MCF 10A (cell line): ENCODE results near the gene SESN1. TPM values are rescaled to one million over a fixed set of nuclear protein-coding genes. Genes with fewer than 3 reads are reported as not detected.
"Not testable (repeated sequence)": the region's sequence is repeated elsewhere in the genome, so short reads cannot be mapped to it uniquely, and the experiment has no call there.

ENCODE experiments used
- BruUV-seq: library from RNA; stranded (reverse); fragments of 400-500 nt; replicated peaks from 2 replicates; lab custom pipeline; 2021; lab: Mats Ljungman, UMichigan
- CTCF ChIA-PET: fragments of 300-600 bp; sonication (Branson Sonifier 250); formaldehyde crosslinking; extraction: SDS; loops from one replicate; lab custom pipeline; 2021; ENCODE audit warnings: antibody characterized with exemption, inconsistent platforms; lab: Yijun Ruan, JAX
- POLR2A ChIA-PET: fragments of 300-600, 350-650 bp; sonication (Branson Sonifier 250); formaldehyde crosslinking; extraction: SDS; loops from one replicate; lab custom pipeline; 2020; ENCODE audit warnings: antibody characterized with exemption, inconsistent platforms; lab: Yijun Ruan, JAX
- DNase-seq: peaks from one replicate; pipeline ENCODE4 v3.0.0-alpha.2; 2018; ENCODE audit not compliant: unreplicated experiment
- H3K27ac Mint-ChIP-seq: one replicate; pipeline ENCODE4 v1.8.0; 2022; ENCODE audit warnings: mild to moderate bottlenecking, low read depth, mixed read lengths; ENCODE audit not compliant: unreplicated experiment
- H3K27me3 Mint-ChIP-seq: one replicate; pipeline ENCODE4 v1.8.0; 2022; ENCODE audit warnings: mixed read lengths; ENCODE audit not compliant: insufficient read depth, unreplicated experiment
- H3K36me3 Mint-ChIP-seq: one replicate; pipeline ENCODE4 v1.8.0; 2022; ENCODE audit warnings: mild to moderate bottlenecking, moderate library complexity, mixed read lengths; ENCODE audit not compliant: insufficient read depth, unreplicated experiment
- H3K4me1 Mint-ChIP-seq: one replicate; pipeline ENCODE4 v1.8.0; 2022; ENCODE audit warnings: mixed read lengths; ENCODE audit not compliant: insufficient read depth, unreplicated experiment
- H3K4me3 Mint-ChIP-seq: one replicate; pipeline ENCODE4 v1.8.0; 2022; ENCODE audit warnings: mild to moderate bottlenecking, moderate library complexity, mixed read lengths; ENCODE audit not compliant: unreplicated experiment
- H3K9me3 Mint-ChIP-seq: one replicate; pipeline ENCODE4 v1.8.0; 2022; ENCODE audit warnings: mixed read lengths; ENCODE audit not compliant: unreplicated experiment
- intact Hi-C: fragments of 100-400 bp; cut with micrococcal nuclease; formaldehyde crosslinking; loops from 2 replicates; pipeline ENCODE4 v1.14.1; 2022
- total RNA-seq: library from RNA; stranded (reverse); gene quantifications from 2 replicates; pipeline ENCODE4 v1.2.3, GENCODE V29; 2022
- TF ChIP-seq, protein P1 (sequence below): fragments of 200-600 bp; IDR thresholded peaks from one replicate; pipeline ENCODE4 v1.8.0; 2022; ENCODE audit warnings: antibody characterized with exemption, mild to moderate bottlenecking; ENCODE audit not compliant: unreplicated experiment

SESN1 gene
- total RNA-seq, 1 experiment from 2014 or later: 23.0 TPM

GRCh38 chr6:109088995-109089394, 5.7 kb downstream of the SESN1 start:
- DNase-seq: no peak
- intact Hi-C loops: no loop called here
- no peaks in the 10 kb centered on the region for H3K27me3 Mint-ChIP-seq
- BruUV-seq: no TSS peak
- no peak overlapping the region for H3K27ac Mint-ChIP-seq
- no peak overlapping the region for H3K4me3 Mint-ChIP-seq
- H3K9me3 Mint-ChIP-seq: no peaks in the 10 kb centered on the region
- TF ChIP-seq, protein P1, sequence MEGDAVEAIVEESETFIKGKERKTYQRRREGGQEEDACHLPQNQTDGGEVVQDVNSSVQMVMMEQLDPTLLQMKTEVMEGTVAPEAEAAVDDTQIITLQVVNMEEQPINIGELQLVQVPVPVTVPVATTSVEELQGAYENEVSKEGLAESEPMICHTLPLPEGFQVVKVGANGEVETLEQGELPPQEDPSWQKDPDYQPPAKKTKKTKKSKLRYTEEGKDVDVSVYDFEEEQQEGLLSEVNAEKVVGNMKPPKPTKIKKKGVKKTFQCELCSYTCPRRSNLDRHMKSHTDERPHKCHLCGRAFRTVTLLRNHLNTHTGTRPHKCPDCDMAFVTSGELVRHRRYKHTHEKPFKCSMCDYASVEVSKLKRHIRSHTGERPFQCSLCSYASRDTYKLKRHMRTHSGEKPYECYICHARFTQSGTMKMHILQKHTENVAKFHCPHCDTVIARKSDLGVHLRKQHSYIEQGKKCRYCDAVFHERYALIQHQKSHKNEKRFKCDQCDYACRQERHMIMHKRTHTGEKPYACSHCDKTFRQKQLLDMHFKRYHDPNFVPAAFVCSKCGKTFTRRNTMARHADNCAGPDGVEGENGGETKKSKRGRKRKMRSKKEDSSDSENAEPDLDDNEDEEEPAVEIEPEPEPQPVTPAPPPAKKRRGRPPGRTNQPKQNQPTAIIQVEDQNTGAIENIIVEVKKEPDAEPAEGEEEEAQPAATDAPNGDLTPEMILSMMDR: no peak
- ChIA-PET CTCF (interaction anchor here (0.6 kb wide), 1 partner anchor 251 kb away, joined by 3 read pairs; no protein-coding TSS in a partner anchor), POLR2A (interaction anchor here (0.6 to 1.3 kb wide), 2 partner anchors 17 to 531 kb away, joined by 3 read pairs; no protein-coding TSS in a partner anchor)
- H3K4me1 Mint-ChIP-seq: peaks cover 22% of the 10 kb centered on the region
- H3K36me3 Mint-ChIP-seq: no peaks in the 10 kb centered on the region

DNA sequence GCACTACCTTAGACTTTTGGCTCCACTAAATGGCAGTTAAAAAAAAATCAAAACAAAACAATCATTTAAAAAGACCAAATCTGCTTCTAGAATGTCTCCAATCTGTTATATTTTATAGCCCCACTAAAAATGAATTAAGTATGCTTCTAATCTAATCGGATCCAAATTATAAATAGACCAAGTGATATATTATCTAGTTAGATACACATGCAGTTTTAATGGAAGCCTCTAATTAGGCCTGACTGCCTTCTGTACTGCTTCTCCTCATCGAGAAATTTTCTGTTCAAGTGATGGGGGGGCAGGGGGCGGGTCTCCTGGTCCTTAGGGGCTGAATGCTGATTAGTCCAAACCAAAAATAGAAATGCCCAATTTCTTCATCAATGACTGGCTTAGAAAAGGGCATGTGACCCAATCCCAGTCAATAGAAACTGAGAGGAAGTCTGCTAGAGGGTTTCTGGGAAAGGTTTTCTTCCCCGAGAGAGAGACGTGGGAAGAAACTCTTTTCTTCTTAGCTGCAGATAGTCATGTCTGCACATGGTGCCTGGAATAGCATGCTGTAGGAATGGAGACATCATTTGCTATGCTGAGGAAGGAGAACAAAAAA, 6.9 kb downstream of the SESN1 start:
- POLR2A ChIA-PET: interaction anchor here (0.9 kb wide), 1 partner anchor 295 kb away, joined by 3 read pairs; the partner anchor contains the start of gene CD164
- Mint-ChIP-seq H3K4me1 (peaks cover 22% of the 10 kb centered on the region), H3K9me3 (no peaks in the 10 kb centered on the region), H3K36me3 (no peaks in the 10 kb centered on the region), H3K27me3 (no peaks in the 10 kb centered on the region), H3K4me3 (no peak overlapping the region), H3K27ac (no peak overlapping the region)
- DNase-seq: no peak
- intact Hi-C loops: no loop called here
- CTCF ChIA-PET: interaction anchor here (0.7 kb wide), 1 partner anchor 14 kb away, joined by 3 read pairs; no protein-coding TSS in a partner anchor
- BruUV-seq: no TSS peak
- TF ChIP-seq, protein P1: no peak

GRCh38 chr6:109084146-109084545, 10.5 kb downstream of the SESN1 start:
- H3K4me3 Mint-ChIP-seq, H3K27ac Mint-ChIP-seq, H3K27me3 Mint-ChIP-seq, H3K36me3 Mint-ChIP-seq, H3K9me3 Mint-ChIP-seq, H3K4me1 Mint-ChIP-seq, intact Hi-C loops, BruUV-seq, DNase-seq: not testable (repeated sequence)
- CTCF ChIA-PET: interaction anchor here (0.6 kb wide), 1 partner anchor 967 kb away, joined by 4 read pairs; no protein-coding TSS in a partner anchor
- POLR2A ChIA-PET: interaction anchor here (0.6 to 2.8 kb wide), 7 partner anchors 9 to 789 kb away, joined by 3 to 23 read pairs (median 3); partner anchors contain the start of genes AFG1L, CEP57L1 and SESN1

GRCh38 chr6:109083657-109084056, 11.0 kb downstream of the SESN1 start:
- no peaks in the 10 kb centered on the region for H3K4me1 Mint-ChIP-seq
- TF ChIP-seq, protein P1: no peak
- no peaks in the 10 kb centered on the region for H3K36me3 Mint-ChIP-seq
- DNase-seq: no peak
- ChIA-PET POLR2A (interaction anchor here (0.6 to 2.8 kb wide), 4 partner anchors 11 to 789 kb away, joined by 3 to 23 read pairs (median 4); partner anchors contain the start of genes AFG1L, CEP57L1 and SESN1), CTCF (interaction anchor here (0.6 kb wide), 1 partner anchor 966 kb away, joined by 4 read pairs; no protein-coding TSS in a partner anchor)
- H3K4me3 Mint-ChIP-seq: no peak overlapping the region
- no peaks in the 10 kb centered on the region for H3K9me3 Mint-ChIP-seq
- no peaks in the 10 kb centered on the region for H3K27me3 Mint-ChIP-seq
- intact Hi-C loops: no loop called here
- no peak overlapping the region for H3K27ac Mint-ChIP-seq
- BruUV-seq: no TSS peak
